ENCODE measurements around the gene CTNNA1. TPM values are rescaled to one million over a fixed set of nuclear protein-coding genes. Genes with fewer than 3 reads are reported as not detected.

The CTNNA1 gene
- total and polyA plus RNA-seq, 2 of the 8 experiments (the other 6 are each of a cell fraction or from before 2014, with no cell fraction given), result 115 to 349 TPM

- H2AFZ ChIP-seq (ENCODE audit: low read length), result no peak overlapping the region
- no peak for TF ChIP-seq KDM4A (IDR thresholded peaks at IDR 0.05; ENCODE audit: low read depth, low read length, severe bottlenecking)
- TF ChIP-seq TAF7 (optimal IDR thresholded peaks at IDR 0.05; ENCODE audit: borderline replicate concordance, low read depth, low read length), result no peak
- TF ChIP-seq, protein P1, sequence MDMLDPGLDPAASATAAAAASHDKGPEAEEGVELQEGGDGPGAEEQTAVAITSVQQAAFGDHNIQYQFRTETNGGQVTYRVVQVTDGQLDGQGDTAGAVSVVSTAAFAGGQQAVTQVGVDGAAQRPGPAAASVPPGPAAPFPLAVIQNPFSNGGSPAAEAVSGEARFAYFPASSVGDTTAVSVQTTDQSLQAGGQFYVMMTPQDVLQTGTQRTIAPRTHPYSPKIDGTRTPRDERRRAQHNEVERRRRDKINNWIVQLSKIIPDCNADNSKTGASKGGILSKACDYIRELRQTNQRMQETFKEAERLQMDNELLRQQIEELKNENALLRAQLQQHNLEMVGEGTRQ (IDR thresholded peaks at IDR 0.05; ENCODE audit: low read length), result no peak
- TF ChIP-seq BACH1 (IDR thresholded peaks at IDR 0.05; ENCODE audit: low read length), result no peak
- TF ChIP-seq POU5F1 (IDR thresholded peaks at IDR 0.05; ENCODE audit: low read depth, low read length), result no peak
- no peak for TF ChIP-seq EP300 (IDR thresholded peaks at IDR 0.05; ENCODE audit: borderline replicate concordance in 1 of 2, low read depth in 2 of 2, low read length in 2 of 2)
- no peak overlapping the region for H3K23ac ChIP-seq (ENCODE audit: insufficient read length)
- no peak overlapping the region for H2BK120ac ChIP-seq (replicated peaks; ENCODE audit: low read depth, low read length)
- H3K79me1 ChIP-seq (ENCODE audit: low read depth, low read length), result no peaks in the 10 kb centered on the region
- H2BK20ac ChIP-seq (ENCODE audit: low read length), result no peak overlapping the region
- ChIA-PET POLR2A (ENCODE audit: partially characterized antibody) (no interaction called here), CTCF (ENCODE audit: partially characterized antibody) (interaction anchor here (0.8 kb wide), 1 partner anchor 15 kb away, joined by 3 read pairs; no protein-coding TSS in a partner anchor)
- peaks cover 0 to 44% (median 18%) of the 10 kb centered on the region in 4 experiments; a peak in 6 of 8 replicates for H3K36me3 ChIP-seq (ENCODE audit: control insufficient read depth in 2 of 4, insufficient read depth in 4 of 4, low read length in 3 of 4)
- peaks cover 0 to 2% of the 10 kb centered on the region in 2 experiments for H4K20me1 ChIP-seq (replicated peaks in 1 of 2; ENCODE audit: control insufficient read depth in 1 of 2, insufficient read depth in 2 of 2, low read length in 2 of 2)
- H3K9me3 ChIP-seq (ENCODE audit: insufficient read depth in 2 of 2, low read depth in 1 of 2, low read length in 1 of 2), result no peaks in the 10 kb centered on the region
- H3K14ac ChIP-seq (ENCODE audit: insufficient read length), result no peak overlapping the region
- H3K4me3 ChIP-seq (ENCODE audit: extremely low read depth in 1 of 4, insufficient read depth in 2 of 4, low read depth in 3 of 4, low read length in 4 of 4), result no peak overlapping the region
- no peak overlapping the region for H2BK5ac ChIP-seq (ENCODE audit: low read depth, low read length)
- H2BK12ac ChIP-seq (ENCODE audit: low read depth, low read length), result no peak overlapping the region
- no peak overlapping the region for H3K18ac ChIP-seq (ENCODE audit: extremely low read depth, low read length)
- H2AK5ac ChIP-seq (ENCODE audit: low read depth, low read length), result no peak overlapping the region
- H3K27me3 ChIP-seq (replicated peaks in 1 of 4; ENCODE audit: control insufficient read depth in 3 of 4, extremely low read depth in 1 of 4, insufficient read depth in 3 of 4, low read length in 3 of 4), result no peaks in the 10 kb centered on the region
- 90% methylated on average over 3 of the region's 3 CpGs; no CpG with 5 or more reads in 1 of the 2 experiments for WGBS, 2 experiments (ENCODE audit: extremely low coverage in 1 of 2, insufficient coverage in 1 of 2, insufficient read length in 1 of 2, insufficient replicate concordance in 2 of 2, low coverage in 1 of 2, low lambda C conversion rate in 2 of 2, missing lambda C conversion rate in 1 of 2)
- no peaks in the 10 kb centered on the region; the same call in 1 of the 2 replicates for H3K23me2 ChIP-seq (ENCODE audit: low read depth, low read length)
- H3K79me2 ChIP-seq (ENCODE audit: control insufficient read depth in 1 of 2, insufficient read depth in 2 of 2, low read length in 2 of 2), result peaks cover 0 to 28% of the 10 kb centered on the region in 2 experiments; a peak in 2 of 4 replicates
- H3K9ac ChIP-seq (replicated peaks in 1 of 4; ENCODE audit: extremely low read depth in 1 of 4, low read depth in 3 of 4, low read length in 3 of 4), result no peak overlapping the region
- H3K4ac ChIP-seq (replicated peaks; ENCODE audit: insufficient read length, low read depth, low read length), result no peak overlapping the region
- H3K4me1 ChIP-seq (replicated peaks in 1 of 4; ENCODE audit: control insufficient read depth in 3 of 4, insufficient read depth in 4 of 4, low read length in 3 of 4), result peaks cover 0 to 14% (median 8%) of the 10 kb centered on the region in 4 experiments; a peak in 5 of 7 replicates
- DNase-seq (ENCODE audit: low read depth in 1 of 2, low spot score in 2 of 2) (no peak), FAIRE-seq (no peak)
- H4K8ac ChIP-seq (ENCODE audit: extremely low read depth, insufficient read depth, low read length), result no peak overlapping the region
- H3K4me2 ChIP-seq (ENCODE audit: insufficient read depth in 1 of 2, low read depth in 2 of 2, low read length in 2 of 2), result no peak overlapping the region
- H3K56ac ChIP-seq (replicated peaks; ENCODE audit: insufficient read length, low read depth, low read length), result no peak overlapping the region
- H3K27ac ChIP-seq (ENCODE audit: low read depth, low read length), result no peak overlapping the region
- no peak overlapping the region for H4K91ac ChIP-seq (replicated peaks; ENCODE audit: insufficient read length, low read length)
- H2BK15ac ChIP-seq (ENCODE audit: low read length), result no peak overlapping the region
- no peak overlapping the region for H4K5ac ChIP-seq (ENCODE audit: insufficient read length, low read depth, low read length)
These were observed 76.1 kb downstream of the CTNNA1 start for GRCh38 chr5:138829341-138829740.
